K562 (cell line): Measurements from ENCODE around the gene TMEM147. TPM values are rescaled to one million over a fixed set of nuclear protein-coding genes. Genes with fewer than 3 reads are reported as not detected.

Experiments used
- ATF4 ChIP-seq: fragments of 450-650 bp; formaldehyde crosslinking; IDR thresholded peaks from 2 replicates; pipeline ENCODE4 v1.4.0; 2022; ENCODE audit warnings: mild to moderate bottlenecking, moderate library complexity
- HNRNPL ChIP-seq: fragments of 200-400 bp; formaldehyde crosslinking; IDR thresholded peaks from 2 replicates; pipeline ENCODE4 v1.6.1; 2017; ENCODE audit warnings: low read depth, mild to moderate bottlenecking, low read length
- KDM5B ChIP-seq: fragments of 200-600 bp; sonication (generic); IDR thresholded peaks from 2 replicates; pipeline ENCODE4 v1.6.1; 2012; ENCODE audit warnings: low read depth, mild to moderate bottlenecking, moderate library complexity, low read length, control low read depth, inconsistent platforms; ENCODE audit not compliant: insufficient replicate concordance
- MXI1 ChIP-seq: IDR thresholded peaks from 2 replicates; pipeline ENCODE4 v1.6.1; 2011; ENCODE audit warnings: low read depth, mild to moderate bottlenecking, improper control_type of control experiment, low read length
- NFRKB ChIP-seq: fragments of 450-650 bp; IDR thresholded peaks from 2 replicates; pipeline ENCODE4 v1.6.1; 2016; ENCODE audit warnings: low read depth
- NR2F6 ChIP-seq: fragments of 450-650 bp; formaldehyde crosslinking; IDR thresholded peaks from 2 replicates; pipeline ENCODE4 v1.4.0; 2020; ENCODE audit warnings: mild to moderate bottlenecking
- REST ChIP-seq, 2 experiments: fragments of 450-650 bp; formaldehyde crosslinking in 1 of 2; IDR thresholded peaks; 2 replicates each; pipeline versions ENCODE4 v1.4.0 to v1.6.1; 2014 to 2020; ENCODE audit warnings: mild to moderate bottlenecking in 2 of 2, borderline replicate concordance in 1 of 2, low read depth in 1 of 2
- STAT6 ChIP-seq: sonication (generic); formaldehyde crosslinking; IDR thresholded peaks from 2 replicates; pipeline ENCODE4 v1.8.1; 2023; ENCODE audit warnings: mild to moderate bottlenecking, missing genetic modification reagents
- TCFL5 ChIP-seq: fragments of 250-450 bp; sonication (Bioruptor Pico); conservative IDR thresholded peaks from 2 replicates; pipeline ENCODE4 v1.6.1; 2021; ENCODE audit warnings: mild to moderate bottlenecking, moderate library complexity, matching md5 sums
- TRIM24 ChIP-seq, 2 experiments: fragments of 450-650 bp; IDR thresholded peaks; 2 replicates each; pipeline ENCODE4 v1.6.1; 2016
- U2AF2 ChIP-seq: fragments of 200-400 bp; formaldehyde crosslinking; optimal IDR thresholded peaks from 2 replicates; pipeline ENCODE3; 2017; ENCODE audit warnings: low read depth, mild to moderate bottlenecking, low read length
- ZNF212 ChIP-seq: fragments of 450-650 bp; formaldehyde crosslinking; IDR thresholded peaks from 2 replicates; pipeline ENCODE4 v1.4.0; 2020; ENCODE audit warnings: mild to moderate bottlenecking
- ZNF253 ChIP-seq: fragments of 250-450 bp; sonication (Bioruptor Pico); conservative IDR thresholded peaks from 2 replicates; pipeline ENCODE4 v1.6.1; 2021; ENCODE audit warnings: mild to moderate bottlenecking
- ZNF589 ChIP-seq: fragments of 200-800 bp; sonication (Bioruptor generic); IDR thresholded peaks from 2 replicates; pipeline ENCODE4 v1.6.1; 2016; ENCODE audit warnings: low read depth, missing genetic modification characterization, missing compliant biosample characterization
- ZNF695 ChIP-seq: fragments of 450-650 bp; formaldehyde crosslinking; IDR thresholded peaks from 2 replicates; pipeline ENCODE4 v1.4.0; 2020; ENCODE audit warnings: mild to moderate bottlenecking, moderate library complexity
- ZNF77 ChIP-seq: fragments of 250-450 bp; sonication (Bioruptor Pico); IDR thresholded peaks from 2 replicates; pipeline ENCODE4 v1.5.0; 2020
- polyA plus RNA-seq, 8 experiments: library from polyadenylated mRNA; depleted of rRNA in 4 of 8; stranded (reverse) in 5 of 8; unstranded in 3 of 8; fragments of >200 nt; fragmentation: Nextera tagmentation in 2 of 8; fragmentation: Illumina TruSeq in 1 of 8; extraction: Ambion mirVana in 2 of 8; extraction: Trizol in 1 of 8; gene quantifications; 2 replicates each; pipeline versions ENCODE4 v1.2.1 to v1.2.3, GENCODE V29; 2011 to 2014; ENCODE audit warnings: inconsistent platforms in 1 of 8, missing spikeins in 1 of 8
- total RNA-seq, 7 experiments: library from RNA; depleted of rRNA in 6 of 7; stranded (reverse); fragments of >200 nt in 6 of 7; fragmentation: Illumina TruSeq in 2 of 7; extraction: Trizol in 2 of 7; gene quantifications; 2 replicates each; pipeline versions ENCODE4 v1.2.1 to v1.2.3, GENCODE V29; 2011 to 2021; ENCODE audit warnings: low replicate concordance in 1 of 7

Gene TMEM147
- total and polyA plus RNA-seq, 9 of the 15 experiments (the other 6 are each of a cell fraction or from before 2014, with no cell fraction given) = 73.8 to 194 (median 142) TPM

GRCh38 chr19:35545001-35545854 lies at the start of gene TMEM147 (continued):
- TF ChIP-seq REST (IDR thresholded peaks at IDR 0.05; ENCODE audit: borderline replicate concordance) = peak; percentile 9; the same call in 1 of the 2 replicates
- TF ChIP-seq REST (CRISPR knock-in tag; IDR thresholded peaks at IDR 0.05; ENCODE audit: low read depth) = no peak
- TF ChIP-seq ZNF77 = no peak
- TF ChIP-seq U2AF2 = no peak
- TF ChIP-seq HNRNPL = peak; percentile 67; the same call in 1 of the 2 replicates
- peak; percentile 55 for TF ChIP-seq NFRKB
- no peak for TF ChIP-seq STAT6 (CRISPR knock-in tag)
- TF ChIP-seq ZNF589 = no peak
- TF ChIP-seq ZNF695 (CRISPR knock-in tag) = no peak
- peak; percentile 62 for TF ChIP-seq MXI1
- no peak for TF ChIP-seq ZNF253
- TF ChIP-seq TRIM24 (IDR thresholded peaks at IDR 0.05) = no peak
- TF ChIP-seq ATF4 = no peak
- 0 out of 2 replicates have a peak, but pooled peaks have one; percentile 57 for TF ChIP-seq NR2F6 (CRISPR knock-in tag)
- peak; percentile 81 for TF ChIP-seq KDM5B
- no peak for TF ChIP-seq TCFL5 (CRISPR knock-in tag)
- TF ChIP-seq ZNF212 (CRISPR knock-in tag) = no peak
